GM12873 (cell line): ENCODE results near the gene DNASE1L2.

Experiments used
- CTCF ChIP-seq: IDR thresholded peaks from 2 replicates; pipeline ENCODE4 v1.5.1; 2012; ENCODE audit warnings: low read depth, mild to moderate bottlenecking, moderate library complexity, low read length, control low read depth; ENCODE audit not compliant: insufficient read depth; ENCODE audit errors: missing control alignments

Gene DNASE1L2

DNA sequence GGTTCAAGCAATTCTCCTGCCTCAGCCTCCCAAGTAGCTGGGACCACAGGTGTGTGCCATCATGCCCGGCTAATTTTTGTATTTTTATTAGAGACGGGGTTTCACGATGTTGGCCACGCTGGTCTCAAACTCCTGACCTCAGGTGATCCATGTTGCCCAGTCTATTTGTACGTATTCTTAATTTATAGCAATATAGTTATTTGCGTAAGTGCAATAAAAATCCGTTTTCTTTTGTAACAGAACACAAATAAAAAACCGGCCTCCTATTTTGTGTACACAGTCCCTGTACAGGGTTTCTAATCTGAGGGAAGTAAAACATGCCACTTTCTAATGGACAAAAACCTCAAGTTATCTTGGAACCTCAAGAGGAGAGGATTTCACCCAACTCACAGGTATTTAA lies 24.0 kb downstream of the DNASE1L2 start:
- TF ChIP-seq CTCF, result no peak

- no peak for TF ChIP-seq CTCF
These were observed 31.8 kb downstream of the DNASE1L2 start, which contains the start of gene RNPS1 for GRCh38 chr16:2267913-2268666. TSS of gene RNPS1 (minus strand) at chr16:2268126. CDS start at chr16:2264643, 3,483 bp downstream.

- TF ChIP-seq CTCF, result no peak
These were observed 33.8 kb downstream of the DNASE1L2 start for GRCh38 chr16:2270070-2270462.

- TF ChIP-seq CTCF, result no peak
These were observed 34.6 kb downstream of the DNASE1L2 start for GRCh38 chr16:2270588-2271470.

DNA sequence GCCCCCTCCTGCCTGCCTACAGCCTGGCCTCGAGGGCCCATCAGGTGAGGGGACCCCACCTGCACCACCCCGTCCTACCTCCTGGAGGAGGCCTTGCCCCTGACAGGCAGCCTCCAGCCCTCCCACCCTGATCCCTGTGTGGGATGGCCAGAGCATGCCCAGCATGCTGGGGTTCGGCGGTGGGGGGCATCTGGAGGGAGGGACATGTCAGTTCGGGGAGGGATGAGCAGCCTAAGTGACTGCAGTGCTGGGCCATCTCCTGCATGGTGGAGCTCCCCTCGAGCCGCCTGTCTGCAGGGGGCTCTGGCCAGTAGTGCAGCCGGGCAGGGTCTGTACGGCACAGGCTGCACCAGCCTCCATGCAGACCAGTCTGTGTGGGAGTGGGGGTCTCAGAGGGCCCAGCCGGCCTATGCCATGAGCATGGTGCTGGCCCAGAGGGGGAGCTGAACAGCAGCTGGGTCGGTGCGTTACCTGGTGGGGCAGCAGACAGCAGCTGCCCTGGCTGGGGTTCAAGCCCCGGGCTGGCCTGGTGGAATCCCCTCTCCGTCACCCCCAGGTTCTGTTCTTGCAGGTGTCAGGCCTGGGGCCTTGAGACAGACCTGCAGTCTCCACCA lies 35.7 kb downstream of the DNASE1L2 start:
- no peak for TF ChIP-seq CTCF

DNA sequence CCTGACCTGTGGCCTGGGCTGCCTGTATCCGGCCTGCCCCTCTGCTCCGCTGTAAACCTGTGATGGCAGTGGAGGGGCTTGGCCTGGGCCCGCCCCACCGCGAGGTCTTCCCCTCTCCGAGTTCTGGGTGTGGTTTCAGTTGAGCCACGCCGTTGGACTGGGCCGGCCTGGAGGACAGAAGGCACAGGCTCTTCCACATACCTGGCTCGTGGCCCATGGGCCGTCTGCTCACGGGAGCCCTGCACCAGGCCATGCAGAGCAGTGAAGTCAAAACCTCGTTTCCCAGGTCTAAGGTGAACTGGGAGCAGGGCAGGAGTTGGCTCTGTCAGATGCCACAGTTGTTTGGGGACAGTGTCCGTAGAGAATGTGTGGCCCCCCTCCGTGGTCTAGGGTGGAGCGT lies 37.2 kb downstream of the DNASE1L2 start:
- TF ChIP-seq CTCF, result no peak

- TF ChIP-seq CTCF, result no peak
These were observed 37.7 kb downstream of the DNASE1L2 start for GRCh38 chr16:2273931-2274330.
